DND-41 (cell line): Measurements from ENCODE around the gene HOXD4.

Experiments
- CTCF ChIP-seq: IDR thresholded peaks from 2 replicates; pipeline ENCODE4 v1.5.1; 2012; ENCODE audit warnings: borderline replicate concordance, low read length, moderate library complexity, mild to moderate bottlenecking; ENCODE audit not compliant: poor library complexity, severe bottlenecking; ENCODE audit errors: extremely low read depth
- EZH2 ChIP-seq: IDR thresholded peaks from 3 replicates; pipeline ENCODE4 v1.6.1; 2012; ENCODE audit warnings: borderline replicate concordance, low read depth, mild to moderate bottlenecking, moderate library complexity, low read length, inconsistent platforms; ENCODE audit not compliant: severe bottlenecking

GRCh38 chr2:176145085-176145969 is 6.0 kb upstream of the HOXD4 start:
- TF ChIP-seq CTCF (no peak), EZH2 (no peak)
